Ramos (cell line): ENCODE measurements around the gene ALOX15.
"Not testable (repeated sequence)": the region's sequence is repeated elsewhere in the genome, so short reads cannot be mapped to it uniquely, and the experiment has no call there.

Experiments
- in situ Hi-C: fragments of 300-500 bp; cut with MboI; formaldehyde crosslinking; loops from one replicate; pipeline ENCODE4 v1.14.3; 2022; ENCODE audit warnings: low sequenced_read_pairs; ENCODE audit not compliant: unreplicated experiment

The ALOX15 gene

DNA sequence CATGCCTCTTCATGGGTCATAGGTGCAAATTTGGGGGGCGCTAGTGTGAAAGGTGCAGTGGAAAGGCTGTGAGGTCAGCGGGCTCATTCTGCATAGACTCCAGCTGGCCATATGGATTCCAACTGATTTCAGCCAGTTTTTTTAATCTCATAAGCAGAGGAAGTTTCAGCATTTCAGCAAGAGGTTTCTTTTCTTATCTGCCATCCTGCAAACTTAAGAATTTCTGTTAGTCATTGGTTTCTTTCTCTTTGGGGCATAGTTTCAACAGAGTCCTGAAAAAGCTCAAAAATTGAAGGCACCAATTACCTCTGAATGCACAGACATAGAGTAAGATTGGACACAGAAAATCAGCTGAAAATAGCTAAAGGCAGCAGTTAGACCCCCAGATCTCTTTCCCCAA lies 16.2 kb upstream of the ALOX15 start:
- in situ Hi-C loops, result no loop called here

DNA sequence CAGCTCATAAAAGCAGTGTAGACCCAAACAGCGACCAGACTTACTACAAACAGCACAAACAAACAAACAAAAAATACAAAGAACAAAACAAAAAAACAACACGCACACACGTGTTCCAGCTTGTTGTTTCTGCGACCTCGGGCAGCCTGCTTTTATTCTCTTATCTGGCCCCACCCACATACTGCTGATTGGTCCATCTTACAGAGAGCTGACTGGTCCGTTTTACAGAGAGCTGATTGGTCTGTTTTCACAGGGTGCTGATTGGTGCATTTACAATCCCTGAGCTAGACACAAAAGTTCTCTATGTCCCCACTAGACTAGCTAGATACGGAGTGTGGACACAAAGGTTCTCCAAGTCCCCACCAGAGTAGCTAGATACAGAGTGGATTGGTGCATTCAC lies 14.5 kb upstream of the ALOX15 start:
- in situ Hi-C loops, result not testable (repeated sequence)

DNA sequence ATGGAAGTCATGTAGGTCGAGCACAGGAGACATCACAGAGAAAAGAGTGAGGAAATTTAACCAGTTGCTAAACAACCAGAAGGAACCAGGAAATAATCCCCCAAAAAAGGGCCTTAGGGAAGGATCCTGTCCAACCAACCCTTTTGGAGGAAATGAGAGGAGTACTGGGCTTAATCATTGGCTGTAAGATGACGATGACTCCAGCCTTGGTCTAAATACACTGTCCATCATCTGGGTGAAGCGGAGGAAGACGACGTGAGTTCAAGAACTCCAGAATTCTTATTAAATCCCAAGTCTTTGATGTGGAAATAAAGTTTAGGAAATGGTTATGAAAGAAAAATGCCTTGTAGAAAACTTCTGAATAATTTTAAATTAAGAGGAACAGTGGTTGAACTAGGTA lies 11.5 kb upstream of the ALOX15 start:
- in situ Hi-C loops, result no loop called here

GRCh38 chr17:4648741-4649140 lies 7.3 kb upstream of the ALOX15 start:
- in situ Hi-C loops, result no loop called here

GRCh38 chr17:4645642-4646041 lies 4.2 kb upstream of the ALOX15 start:
- in situ Hi-C loops, result no loop called here

- in situ Hi-C loops, result no loop called here
Observed at GRCh38 chr17:4643676-4644075, 2.2 kb upstream of the ALOX15 start.

- in situ Hi-C loops, result no loop called here
Observed at GRCh38 chr17:4642286-4642685, 808 bp upstream of the ALOX15 start.

GRCh38 chr17:4640569-4641188 lies 799 bp downstream of the ALOX15 start:
- in situ Hi-C loops, result not testable (repeated sequence)

DNA sequence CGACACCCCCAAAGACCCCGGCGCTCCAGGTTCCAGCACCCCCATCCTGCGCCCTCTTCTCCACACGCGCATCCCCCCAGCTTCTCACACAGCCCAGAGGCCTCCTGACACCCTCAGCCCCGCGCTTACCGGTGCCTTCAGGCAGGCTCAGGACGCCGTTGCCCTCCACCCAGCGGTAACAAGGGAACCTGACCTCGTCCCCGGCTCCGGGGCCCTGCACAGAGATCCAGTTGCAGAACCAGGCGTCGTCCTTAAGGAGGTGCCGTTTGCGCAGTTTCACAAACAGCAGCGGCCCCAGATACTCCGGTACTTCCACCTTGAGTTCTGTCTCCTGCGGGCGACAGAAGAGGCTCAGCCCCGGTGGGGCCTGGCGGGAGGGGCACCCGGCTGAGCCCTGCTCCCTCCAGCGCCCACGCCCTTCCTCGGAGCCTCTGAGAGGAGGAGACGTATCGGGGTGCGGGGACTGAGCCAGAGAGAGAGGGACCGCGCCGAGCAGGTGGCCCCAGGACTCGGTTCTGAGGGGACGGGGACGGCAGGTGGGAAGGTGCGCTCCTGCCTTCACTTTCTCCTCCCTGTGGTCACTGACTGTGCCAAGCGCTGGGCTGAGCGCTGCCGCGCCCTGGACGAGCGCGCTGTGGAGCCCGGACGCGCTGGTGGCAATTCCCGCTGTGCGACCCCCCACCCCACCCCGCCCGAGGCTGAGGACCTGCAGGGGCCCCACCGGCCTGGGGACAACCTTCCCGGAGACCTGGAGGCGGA lies 2.0 kb downstream of the ALOX15 start:
- in situ Hi-C loops, result not testable (repeated sequence)

- in situ Hi-C loops, result not testable (repeated sequence)
Observed at GRCh38 chr17:4638766-4639165, 2.7 kb downstream of the ALOX15 start.

DNA sequence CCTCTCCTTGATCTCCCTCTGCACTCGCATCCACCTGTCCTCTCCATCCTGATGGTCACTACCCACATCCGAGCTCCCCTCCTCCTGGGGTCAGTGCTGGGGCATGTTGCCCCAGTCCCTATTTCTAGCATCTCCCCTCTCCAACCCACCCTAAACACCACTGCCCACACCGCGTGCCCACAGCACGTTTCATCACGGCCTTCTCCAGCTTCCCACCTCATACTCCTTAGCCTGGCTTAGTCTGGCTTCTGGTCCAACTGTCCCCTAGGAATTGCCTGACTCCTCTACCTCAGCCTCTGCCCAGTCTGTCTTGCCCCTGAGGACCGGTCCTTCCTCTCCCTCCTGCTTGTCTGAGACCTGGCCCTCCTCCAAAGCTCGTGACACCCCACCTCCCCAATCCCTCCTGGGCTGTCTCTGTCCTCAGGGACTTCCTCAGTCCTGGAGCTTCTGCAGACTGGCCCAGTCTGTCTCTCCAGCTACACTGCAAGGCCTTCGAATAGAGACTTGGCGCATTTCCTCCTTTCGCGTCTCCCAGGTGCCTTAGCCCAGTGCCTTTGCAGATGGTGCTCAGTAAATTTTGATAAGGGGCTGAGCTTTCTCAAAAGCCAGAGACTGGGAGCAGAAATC lies 4.9 kb downstream of the ALOX15 start:
- in situ Hi-C loops, result no loop called here

GRCh38 chr17:4635823-4636375 lies 5.6 kb downstream of the ALOX15 start:
- in situ Hi-C loops, result no loop called here

DNA sequence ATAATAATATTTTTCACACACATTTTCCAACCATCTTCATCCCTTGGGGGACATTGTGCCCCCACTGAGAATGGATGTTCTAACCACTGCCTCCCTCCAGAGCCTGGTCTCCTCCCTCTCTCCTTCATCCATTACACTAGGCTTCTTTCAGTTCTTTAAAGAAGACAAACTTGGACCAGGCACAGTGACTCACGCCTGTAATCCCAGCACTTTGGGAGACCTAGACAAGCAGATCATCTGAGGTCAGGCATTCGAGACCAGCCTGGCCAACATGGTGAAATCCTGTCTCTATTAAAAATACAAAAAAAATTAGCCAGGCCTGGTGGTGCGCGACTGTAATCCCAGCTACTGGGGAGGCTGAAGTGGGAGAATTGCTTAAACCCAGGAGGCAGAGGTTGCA lies 6.5 kb downstream of the ALOX15 start:
- in situ Hi-C loops, result no loop called here

GRCh38 chr17:4633643-4634042 lies 7.8 kb downstream of the ALOX15 start:
- in situ Hi-C loops, result no loop called here

- in situ Hi-C loops, result no loop called here
Observed at GRCh38 chr17:4632581-4632920, 8.9 kb downstream of the ALOX15 start.

- in situ Hi-C loops, result no loop called here
Observed at GRCh38 chr17:4631836-4632580, 9.5 kb downstream of the ALOX15 start.

DNA sequence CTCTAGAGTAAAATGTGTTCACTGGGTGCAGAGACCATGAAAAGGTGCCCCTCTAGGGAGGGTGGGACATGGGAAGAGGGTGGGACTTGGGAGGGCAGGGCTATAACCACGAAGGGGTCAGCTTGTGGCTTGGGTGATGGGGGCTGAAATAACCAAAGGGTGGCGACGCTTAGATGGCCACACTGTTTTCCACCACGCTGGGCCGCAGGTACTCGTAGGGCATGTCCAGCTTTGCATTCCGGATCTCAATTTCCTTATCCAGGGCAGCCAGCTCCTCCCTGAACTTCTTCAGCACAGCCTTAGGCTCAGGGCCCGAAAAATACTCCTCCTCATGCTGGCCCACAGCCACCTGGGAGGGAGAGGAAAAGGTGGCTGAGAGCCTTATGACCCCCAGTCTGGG lies 10.0 kb downstream of the ALOX15 start:
- in situ Hi-C loops, result no loop called here

DNA sequence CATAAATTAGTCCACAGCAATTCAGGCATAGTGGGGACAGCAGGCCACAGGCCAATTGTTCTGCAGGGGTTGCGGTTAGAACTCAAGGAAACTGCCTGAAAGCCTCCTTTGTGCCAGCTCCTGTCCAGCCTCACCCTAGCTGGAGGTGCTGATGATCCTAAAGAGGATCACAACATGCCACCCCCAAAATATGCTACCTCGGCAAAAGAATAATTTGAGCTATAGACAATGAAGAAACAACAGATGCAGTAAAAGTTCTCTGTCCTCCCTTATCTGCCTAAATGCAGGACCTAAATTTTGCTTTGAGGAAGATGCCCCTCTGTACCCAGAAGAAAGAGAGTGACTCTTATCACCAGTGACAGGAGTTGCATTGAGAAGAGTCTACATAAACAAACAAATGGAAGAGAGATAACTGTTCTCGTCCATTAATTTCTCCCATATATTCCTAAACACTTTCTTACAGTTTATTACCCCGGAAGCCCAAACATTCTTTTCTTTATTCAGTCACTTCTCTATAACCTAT lies 14.7 kb downstream of the ALOX15 start:
- in situ Hi-C loops, result no loop called here

GRCh38 chr17:4625181-4625617 lies 16.3 kb downstream of the ALOX15 start:
- in situ Hi-C loops, result no loop called here

DNA sequence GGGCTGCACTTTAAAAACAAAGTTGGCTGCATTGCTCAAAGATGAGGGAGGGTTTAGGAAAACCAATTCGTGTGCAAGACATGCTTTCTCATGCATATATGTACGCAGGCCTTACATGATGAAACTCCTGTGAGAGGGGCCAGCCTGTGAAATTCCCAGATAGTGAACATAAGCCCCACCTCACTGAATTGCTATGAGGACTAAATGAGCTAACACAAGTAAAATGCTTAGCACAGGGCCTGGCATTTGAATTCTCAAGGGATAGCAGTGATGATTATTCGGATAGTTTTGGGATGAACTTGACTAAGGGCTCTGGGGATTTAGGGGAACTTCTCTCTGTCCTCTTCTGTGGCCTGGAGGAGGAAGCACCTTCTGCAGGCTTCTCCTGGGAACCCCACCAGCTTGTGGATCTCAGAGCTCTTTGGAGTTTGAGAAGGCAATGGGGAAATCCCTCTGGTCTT lies 17.0 kb downstream of the ALOX15 start:
- in situ Hi-C loops, result not testable (repeated sequence)
